Glutamatergic neuron (in vitro differentiated cells): ENCODE data around the gene ZBTB46. TPM values are rescaled to one million over a fixed set of nuclear protein-coding genes. Genes with fewer than 3 reads are reported as not detected.
"Not testable (repeated sequence)": the region's sequence is repeated elsewhere in the genome, so short reads cannot be mapped to it uniquely, and the experiment has no call there.

Experiments
- DNase-seq: peaks from one replicate; pipeline ENCODE4 v3.0.0; 2022
- H3K27ac Mint-ChIP-seq: one replicate; pipeline ENCODE4 v1.8.0; 2020; ENCODE audit warnings: mild to moderate bottlenecking, mixed read lengths, inconsistent platforms; ENCODE audit not compliant: unreplicated experiment
- H3K27me3 Mint-ChIP-seq: one replicate; pipeline ENCODE4 v1.8.0; 2020; ENCODE audit warnings: mild to moderate bottlenecking, moderate library complexity, mixed read lengths, inconsistent platforms; ENCODE audit not compliant: unreplicated experiment
- H3K36me3 Mint-ChIP-seq: one replicate; pipeline ENCODE4 v1.8.0; 2020; ENCODE audit warnings: mild to moderate bottlenecking, mixed read lengths, inconsistent platforms; ENCODE audit not compliant: unreplicated experiment
- H3K4me1 Mint-ChIP-seq: one replicate; pipeline ENCODE4 v1.8.0; 2020; ENCODE audit warnings: mild to moderate bottlenecking, low read depth, mixed read lengths, inconsistent platforms; ENCODE audit not compliant: unreplicated experiment
- H3K4me3 Mint-ChIP-seq: one replicate; pipeline ENCODE4 v1.8.0; 2020; ENCODE audit warnings: mild to moderate bottlenecking, mixed read lengths, inconsistent platforms; ENCODE audit not compliant: unreplicated experiment
- H3K9me3 Mint-ChIP-seq: one replicate; pipeline ENCODE4 v1.8.0; 2020; ENCODE audit warnings: mild to moderate bottlenecking, moderate library complexity, mixed read lengths, inconsistent platforms; ENCODE audit not compliant: unreplicated experiment
- total RNA-seq: library from RNA; stranded (reverse); fragmentation: NEBNext Ultra II Directional; extraction: Animal tissue kit (Norgen Biotek cat#: 25700); gene quantifications from one replicate; pipeline ENCODE4 v1.2.1, GENCODE V29; 2021; ENCODE audit not compliant: unreplicated experiment
- TF ChIP-seq, protein P1 (sequence below): fragments of 200-600 bp; sonication (generic); IDR thresholded peaks from one replicate; pipeline ENCODE4 v1.5.0; 2021; ENCODE audit not compliant: partially characterized antibody, unreplicated experiment

Gene ZBTB46
- total RNA-seq, 1 donor from 2014 or later = 94.4 TPM

DNA sequence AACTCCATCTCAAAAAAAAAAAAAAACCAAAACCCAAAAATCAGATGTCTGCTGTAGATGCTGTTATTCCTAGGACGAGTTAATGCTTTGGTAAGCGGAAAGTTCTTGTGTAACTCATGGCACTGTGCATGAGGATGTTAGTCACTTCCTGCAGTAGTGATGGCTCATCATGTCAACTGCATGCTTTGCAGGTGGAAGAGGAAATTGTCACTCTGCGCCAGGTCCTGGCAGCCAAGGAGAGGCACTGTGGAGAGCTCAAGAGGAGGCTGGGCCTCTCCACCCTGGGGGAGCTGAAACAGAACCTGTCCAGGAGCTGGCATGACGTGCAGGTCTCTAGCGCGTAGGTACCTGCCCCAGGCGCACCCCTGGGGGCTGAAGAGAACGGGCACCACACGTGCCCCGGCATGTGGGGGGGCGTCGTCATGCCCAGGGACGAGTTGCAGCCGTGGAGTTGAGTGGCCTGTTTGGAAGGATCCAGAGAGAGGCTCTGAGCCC lies 42.5 kb upstream of the ZBTB46 start:
- no peak overlapping the region for H3K27ac Mint-ChIP-seq
- H3K36me3 Mint-ChIP-seq = no peaks in the 10 kb centered on the region
- H3K4me1 Mint-ChIP-seq = peaks cover 19% of the 10 kb centered on the region
- no peak for DNase-seq
- H3K9me3 Mint-ChIP-seq = peaks cover 1% of the 10 kb centered on the region
- H3K27me3 Mint-ChIP-seq = no peaks in the 10 kb centered on the region
- H3K4me3 Mint-ChIP-seq = no peak overlapping the region
- TF ChIP-seq, protein P1, sequence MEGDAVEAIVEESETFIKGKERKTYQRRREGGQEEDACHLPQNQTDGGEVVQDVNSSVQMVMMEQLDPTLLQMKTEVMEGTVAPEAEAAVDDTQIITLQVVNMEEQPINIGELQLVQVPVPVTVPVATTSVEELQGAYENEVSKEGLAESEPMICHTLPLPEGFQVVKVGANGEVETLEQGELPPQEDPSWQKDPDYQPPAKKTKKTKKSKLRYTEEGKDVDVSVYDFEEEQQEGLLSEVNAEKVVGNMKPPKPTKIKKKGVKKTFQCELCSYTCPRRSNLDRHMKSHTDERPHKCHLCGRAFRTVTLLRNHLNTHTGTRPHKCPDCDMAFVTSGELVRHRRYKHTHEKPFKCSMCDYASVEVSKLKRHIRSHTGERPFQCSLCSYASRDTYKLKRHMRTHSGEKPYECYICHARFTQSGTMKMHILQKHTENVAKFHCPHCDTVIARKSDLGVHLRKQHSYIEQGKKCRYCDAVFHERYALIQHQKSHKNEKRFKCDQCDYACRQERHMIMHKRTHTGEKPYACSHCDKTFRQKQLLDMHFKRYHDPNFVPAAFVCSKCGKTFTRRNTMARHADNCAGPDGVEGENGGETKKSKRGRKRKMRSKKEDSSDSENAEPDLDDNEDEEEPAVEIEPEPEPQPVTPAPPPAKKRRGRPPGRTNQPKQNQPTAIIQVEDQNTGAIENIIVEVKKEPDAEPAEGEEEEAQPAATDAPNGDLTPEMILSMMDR = no peak

DNA sequence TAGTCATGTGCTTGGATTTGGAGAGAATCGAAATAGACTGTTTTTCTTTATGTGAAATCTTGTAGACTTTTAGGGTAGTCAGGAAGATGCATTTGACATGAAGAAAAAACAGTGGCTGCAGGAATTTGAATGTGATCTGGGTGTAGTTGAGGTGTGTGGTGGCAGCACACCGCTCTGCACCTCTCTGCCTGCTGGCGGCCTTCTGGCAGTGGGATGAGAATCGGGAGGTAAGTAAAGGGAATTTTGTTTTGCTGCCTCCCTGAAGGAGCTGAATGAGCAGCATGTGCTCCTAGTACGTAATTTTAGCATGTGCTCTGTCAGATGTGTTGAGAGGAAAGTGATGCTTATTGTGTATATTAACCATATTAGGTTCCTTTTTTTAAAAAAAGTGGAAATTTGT lies 37.2 kb upstream of the ZBTB46 start:
- H3K9me3 Mint-ChIP-seq = peaks cover 9% of the 10 kb centered on the region
- DNase-seq = no peak
- peaks cover 15% of the 10 kb centered on the region for H3K4me1 Mint-ChIP-seq
- no peaks in the 10 kb centered on the region for H3K36me3 Mint-ChIP-seq
- peaks cover 4% of the 10 kb centered on the region for H3K27me3 Mint-ChIP-seq
- peak overlapping the region; percentile 86 for H3K27ac Mint-ChIP-seq
- H3K4me3 Mint-ChIP-seq = peak overlapping the region; percentile 65
- TF ChIP-seq, protein P1 = no peak

DNA sequence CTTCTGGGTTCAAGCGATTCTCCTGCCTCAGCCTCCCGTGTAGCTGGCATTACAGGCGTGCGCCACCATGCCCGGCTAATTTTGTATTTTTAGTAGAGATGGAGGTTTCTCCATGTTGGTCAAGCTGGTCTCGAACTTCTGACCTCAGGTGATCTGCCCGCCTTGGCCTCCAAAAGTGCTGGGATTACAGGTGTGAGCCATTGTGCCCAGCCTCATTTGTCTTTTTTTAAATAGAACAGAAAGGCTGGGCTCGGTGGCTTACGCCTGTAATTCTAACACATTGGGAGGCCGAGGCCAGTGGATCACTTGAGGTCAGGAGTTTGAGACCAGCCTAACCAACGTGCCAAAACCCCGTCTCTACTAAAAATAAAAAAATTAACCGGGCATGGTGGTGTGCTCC lies 36.0 kb upstream of the ZBTB46 start:
- not testable (repeated sequence) for H3K27me3 Mint-ChIP-seq, H3K9me3 Mint-ChIP-seq, DNase-seq, H3K36me3 Mint-ChIP-seq, H3K27ac Mint-ChIP-seq
- H3K4me3 Mint-ChIP-seq = peak overlapping the region; percentile 25
- H3K4me1 Mint-ChIP-seq = peaks cover 13% of the 10 kb centered on the region

DNA sequence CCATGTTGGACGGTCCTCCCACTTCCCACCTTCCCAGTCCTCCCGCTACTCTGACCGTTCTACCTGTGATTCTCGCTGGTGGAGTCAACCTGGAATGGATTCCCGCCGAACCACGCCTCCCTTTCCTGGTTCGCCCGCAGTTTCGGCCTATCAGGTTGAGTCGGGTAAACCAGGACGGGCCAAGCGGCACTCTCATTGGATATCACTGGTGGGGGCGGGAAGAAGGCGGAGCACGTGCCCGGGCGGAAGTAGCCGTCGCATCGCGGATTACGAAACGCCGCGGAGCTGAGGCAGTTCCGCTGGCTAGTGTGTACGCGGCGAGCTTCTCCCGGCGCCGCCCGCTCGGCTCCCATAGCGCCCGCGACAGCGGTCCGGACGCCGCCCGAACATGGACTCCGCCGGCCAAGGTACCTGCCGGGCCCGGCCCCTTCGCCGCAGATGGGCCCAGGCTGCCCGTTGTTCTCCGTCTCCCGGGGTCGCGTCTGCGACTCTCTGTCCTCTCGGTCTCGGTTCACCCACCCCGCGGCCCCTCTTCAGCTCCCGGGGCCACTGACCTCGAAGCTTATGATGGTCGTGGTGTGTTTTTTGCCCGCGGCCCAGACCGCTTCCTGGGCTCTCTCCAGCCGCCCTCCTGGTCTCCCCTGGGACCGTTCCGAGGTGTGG lies 34.0 kb upstream of the ZBTB46 start, which contains the start of gene TPD52L2:
Gene TPD52L2 (plus strand): TSS at position 293 of the 663 bp plus-strand sequence. CDS start 96 bp downstream, at position 389.
- Mint-ChIP-seq H3K9me3 (peaks cover 10% of the 10 kb centered on the region), H3K27ac (peak within 1 kb of the TSS; percentile 77), H3K27me3 (peaks cover 4% of the 10 kb centered on the region), H3K4me1 (peaks cover 13% of the 10 kb centered on the region), H3K4me3 (peak within 1 kb of the TSS; percentile 97), H3K36me3 (no peaks in the 10 kb centered on the region)
- DNase-seq = peak; percentile 96
- TF ChIP-seq, protein P1 = no peak

DNA sequence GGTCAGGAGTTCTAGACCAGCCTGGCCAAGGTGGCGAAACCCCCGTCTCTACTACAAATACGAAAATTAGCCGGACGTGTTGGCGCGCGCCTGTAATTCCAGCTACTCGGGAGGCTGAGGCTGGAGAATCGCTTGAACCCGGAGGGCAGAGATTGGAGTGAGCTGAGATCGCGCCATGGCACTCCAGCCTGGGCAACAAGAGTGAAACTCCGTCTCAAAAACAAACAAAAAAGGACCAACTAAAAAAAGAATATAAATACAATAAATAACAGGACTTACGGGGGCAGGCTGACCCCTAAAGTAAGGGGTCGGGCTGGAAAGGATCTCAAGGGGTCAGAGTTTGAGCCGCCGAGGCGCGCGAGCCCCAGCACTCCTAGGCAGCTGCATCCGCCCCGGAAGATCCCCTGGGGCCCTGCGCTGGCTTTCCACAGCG lies 33.5 kb upstream of the ZBTB46 start:
- H3K36me3 Mint-ChIP-seq = no peaks in the 10 kb centered on the region
- H3K27me3 Mint-ChIP-seq = peaks cover 4% of the 10 kb centered on the region
- peaks cover 13% of the 10 kb centered on the region for H3K4me1 Mint-ChIP-seq
- peaks cover 10% of the 10 kb centered on the region for H3K9me3 Mint-ChIP-seq
- DNase-seq = no peak
- peak overlapping the region; percentile 97 for H3K4me3 Mint-ChIP-seq
- TF ChIP-seq, protein P1 = peak; percentile 5
- peak overlapping the region; percentile 55 for H3K27ac Mint-ChIP-seq
